Measurements from ENCODE around the gene DIDO1.

DIDO1 gene

GRCh38 chr20:62859721-62860120, 66.6 kb downstream of the DIDO1 start:
- no peaks in the 10 kb centered on the region for H3K9me3 ChIP-seq (ENCODE audit: control insufficient read depth, low read length)
- no peak for TF ChIP-seq CTCF (IDR thresholded peaks at IDR 0.05)
- H3K4me3 ChIP-seq (ENCODE audit: low read depth, low read length) = no peak overlapping the region
- no peaks in the 10 kb centered on the region for H3K79me2 ChIP-seq
- H3K36me3 ChIP-seq (ENCODE audit: control insufficient read depth, insufficient read depth, low read length) = no peaks in the 10 kb centered on the region
- no peak overlapping the region for H3K9ac ChIP-seq
- H3K27ac ChIP-seq = no peak overlapping the region
- H2AFZ ChIP-seq = no peak overlapping the region
- no peak overlapping the region for H3K4me2 ChIP-seq (ENCODE audit: low read length)
- H3K27me3 ChIP-seq (ENCODE audit: control insufficient read depth, insufficient read depth, low read length) = no peaks in the 10 kb centered on the region
- H3K4me1 ChIP-seq = no peaks in the 10 kb centered on the region

- H3K4me3 ChIP-seq (ENCODE audit: low read depth, low read length) = no peak overlapping the region
- no peaks in the 10 kb centered on the region for H3K4me1 ChIP-seq
- H2AFZ ChIP-seq = no peak overlapping the region
- H3K9ac ChIP-seq = no peak overlapping the region
- no peaks in the 10 kb centered on the region for H3K79me2 ChIP-seq
- no peak overlapping the region for H3K27ac ChIP-seq
- H3K27me3 ChIP-seq (ENCODE audit: control insufficient read depth, insufficient read depth, low read length) = no peaks in the 10 kb centered on the region
- no peaks in the 10 kb centered on the region for H3K36me3 ChIP-seq (ENCODE audit: control insufficient read depth, insufficient read depth, low read length)
- no peak for TF ChIP-seq CTCF (IDR thresholded peaks at IDR 0.05)
- H3K4me2 ChIP-seq (ENCODE audit: low read length) = no peak overlapping the region
- no peaks in the 10 kb centered on the region for H3K9me3 ChIP-seq (ENCODE audit: control insufficient read depth, low read length)
Measured at GRCh38 chr20:62858058-62858830, 68.1 kb downstream of the DIDO1 start.

GRCh38 chr20:62856931-62857619, 69.2 kb downstream of the DIDO1 start:
- H3K4me3 ChIP-seq (ENCODE audit: low read depth, low read length) = no peak overlapping the region
- no peaks in the 10 kb centered on the region for H3K9me3 ChIP-seq (ENCODE audit: control insufficient read depth, low read length)
- no peak overlapping the region for H3K4me2 ChIP-seq (ENCODE audit: low read length)
- TF ChIP-seq CTCF (IDR thresholded peaks at IDR 0.05) = no peak
- H3K9ac ChIP-seq = no peak overlapping the region
- H3K27ac ChIP-seq = no peak overlapping the region
- H3K4me1 ChIP-seq = no peaks in the 10 kb centered on the region
- no peaks in the 10 kb centered on the region for H3K36me3 ChIP-seq (ENCODE audit: control insufficient read depth, insufficient read depth, low read length)
- H3K27me3 ChIP-seq (ENCODE audit: control insufficient read depth, insufficient read depth, low read length) = no peaks in the 10 kb centered on the region
- H3K79me2 ChIP-seq = no peaks in the 10 kb centered on the region
- H2AFZ ChIP-seq = no peak overlapping the region

- TF ChIP-seq CTCF (IDR thresholded peaks at IDR 0.05) = no peak
- Histone ChIP-seq H3K4me1 (no peaks in the 10 kb centered on the region), H3K4me3 (ENCODE audit: low read depth, low read length) (no peak overlapping the region), H3K9me3 (ENCODE audit: control insufficient read depth, low read length) (no peaks in the 10 kb centered on the region), H2AFZ (no peak overlapping the region), H3K27ac (no peak overlapping the region), H3K79me2 (no peaks in the 10 kb centered on the region), H3K27me3 (ENCODE audit: control insufficient read depth, insufficient read depth, low read length) (no peaks in the 10 kb centered on the region), H3K9ac (no peak overlapping the region), H3K36me3 (ENCODE audit: control insufficient read depth, insufficient read depth, low read length) (no peaks in the 10 kb centered on the region), H3K4me2 (ENCODE audit: low read length) (no peak overlapping the region)
Measured at GRCh38 chr20:62855120-62855519, 71.2 kb downstream of the DIDO1 start.

All from parathyroid adenoma (tissue), 2 donors.